Right lobe of liver (tissue), 6 donors: Measurements from ENCODE around the gene MRC2. TPM values are rescaled to one million over a fixed set of nuclear protein-coding genes. Genes with fewer than 3 reads are reported as not detected.

Experiments
- ATAC-seq, 4 donors: fragments of 200-7000 bp; cut with Tn5 transposase; one replicate each; pipeline ENCODE4 v1.9.1; 2020; ENCODE audit warnings: mild to moderate bottlenecking in 4 of 4, moderate library complexity in 4 of 4
- DNase-seq, 3 donors: peaks; one replicate each; pipeline ENCODE4 v3.0.0-alpha.2; 2020
- H3K27ac ChIP-seq, 3 donors: fragments of 200-600 bp; one replicate each; pipeline ENCODE4 v1.8.0; 2022
- H3K27me3 ChIP-seq, 2 donors: fragments of 200-600 bp; one replicate each; pipeline ENCODE4 v1.8.0; 2022
- H3K36me3 ChIP-seq, 4 donors: fragments of 200-600 bp; sonication (generic) in 1 of 4; one replicate each; pipeline versions ENCODE4 v1.5.1 to v1.8.0; 2017 to 2022; ENCODE audit warnings: control low read depth in 1 of 4
- H3K4me1 ChIP-seq, 4 donors: fragments of 200-600 bp; sonication (generic) in 1 of 4; one replicate each; pipeline versions ENCODE4 v1.5.1 to v1.8.0; 2017 to 2022; ENCODE audit warnings: control low read depth in 1 of 4
- H3K4me3 ChIP-seq, 3 donors: fragments of 200-600 bp; one replicate each; pipeline ENCODE4 v1.8.0; 2022
- H3K9me3 ChIP-seq, 4 donors: fragments of 200-600 bp; sonication (generic) in 1 of 4; one replicate each; pipeline versions ENCODE4 v1.5.1 to v1.8.0; 2017 to 2022; ENCODE audit warnings: control low read depth in 1 of 4
- POLR2A ChIP-seq: fragments of 450-650 bp; IDR thresholded peaks from one replicate; pipeline ENCODE4 v1.6.1; 2017; ENCODE audit warnings: antibody characterized with exemption, mild to moderate bottlenecking
- WGBS: methylation state at CpG from one replicate; pipeline ENCODE4 v1.1.6; 2018; ENCODE audit warnings: low coverage, low lambda C conversion rate; ENCODE audit not compliant: insufficient coverage; ENCODE audit errors: missing lambda C conversion rate; 5-methylcytosine and 5-hydroxymethylcytosine counted together
- intact Hi-C, 2 donors: fragments of 100-400 bp; cut with DNase I; formaldehyde crosslinking; loops; one replicate each; pipeline versions ENCODE4 v1.11.2 to v1.14.1; 2022
- total RNA-seq, 6 experiments: library from RNA; depleted of rRNA in 2 of 6; stranded (reverse); fragments of >200 nt in 2 of 6; fragmentation: NEBNext Ultra II Directional in 3 of 6; extraction: Animal tissue kit (Norgen Biotek cat#: 25700) in 3 of 6; gene quantifications; one replicate each; pipeline versions ENCODE4 v1.1.0 to v1.2.4, GENCODE V29; 2016 to 2023
- TF ChIP-seq, protein P1 (sequence below), 4 donors: fragments of 200-600 bp in 3 of 4; fragments of 450-650 bp in 1 of 4; IDR thresholded peaks; one replicate each; pipeline versions ENCODE4 v1.5.1 to v1.8.0; 2016 to 2022; ENCODE audit warnings: antibody characterized with exemption in 4 of 4, mild to moderate bottlenecking in 2 of 4
- donor health status: DM: no; HTN: yes; CAD: no.
- donor health status: DM: no; HTN: no; CAD: no.
- donor health status: DM: no; HTN: no; CAD: no.
- donor health status: DM: no; HTN: yes; CAD: no.
- donor health status: DM: no; HTN: yes; CAD: no.

Gene MRC2
- total RNA-seq, 6 experiments from 2014 or later = 1.7 to 7.4 (median 3.8) TPM

- Histone ChIP-seq H3K4me1 (no peaks in the 10 kb centered on the region), H3K27me3 (no peaks in the 10 kb centered on the region), H3K9me3 (no peaks in the 10 kb centered on the region), H3K27ac (no peak overlapping the region), H3K36me3 (no peaks in the 10 kb centered on the region), H3K4me3 (no peak overlapping the region)
- intact Hi-C loops = no loop called here
- DNase-seq (no peak), ATAC-seq (no peak)
- TF ChIP-seq, protein P1, sequence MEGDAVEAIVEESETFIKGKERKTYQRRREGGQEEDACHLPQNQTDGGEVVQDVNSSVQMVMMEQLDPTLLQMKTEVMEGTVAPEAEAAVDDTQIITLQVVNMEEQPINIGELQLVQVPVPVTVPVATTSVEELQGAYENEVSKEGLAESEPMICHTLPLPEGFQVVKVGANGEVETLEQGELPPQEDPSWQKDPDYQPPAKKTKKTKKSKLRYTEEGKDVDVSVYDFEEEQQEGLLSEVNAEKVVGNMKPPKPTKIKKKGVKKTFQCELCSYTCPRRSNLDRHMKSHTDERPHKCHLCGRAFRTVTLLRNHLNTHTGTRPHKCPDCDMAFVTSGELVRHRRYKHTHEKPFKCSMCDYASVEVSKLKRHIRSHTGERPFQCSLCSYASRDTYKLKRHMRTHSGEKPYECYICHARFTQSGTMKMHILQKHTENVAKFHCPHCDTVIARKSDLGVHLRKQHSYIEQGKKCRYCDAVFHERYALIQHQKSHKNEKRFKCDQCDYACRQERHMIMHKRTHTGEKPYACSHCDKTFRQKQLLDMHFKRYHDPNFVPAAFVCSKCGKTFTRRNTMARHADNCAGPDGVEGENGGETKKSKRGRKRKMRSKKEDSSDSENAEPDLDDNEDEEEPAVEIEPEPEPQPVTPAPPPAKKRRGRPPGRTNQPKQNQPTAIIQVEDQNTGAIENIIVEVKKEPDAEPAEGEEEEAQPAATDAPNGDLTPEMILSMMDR (IDR thresholded peaks at IDR 0.05) = no peak
- TF ChIP-seq POLR2A = no peak
- WGBS = 81% methylated on average over 13 of the region's 17 CpGs
These were observed 85.8 kb downstream of the MRC2 start for GRCh38 chr17:62713086-62713881.

DNA sequence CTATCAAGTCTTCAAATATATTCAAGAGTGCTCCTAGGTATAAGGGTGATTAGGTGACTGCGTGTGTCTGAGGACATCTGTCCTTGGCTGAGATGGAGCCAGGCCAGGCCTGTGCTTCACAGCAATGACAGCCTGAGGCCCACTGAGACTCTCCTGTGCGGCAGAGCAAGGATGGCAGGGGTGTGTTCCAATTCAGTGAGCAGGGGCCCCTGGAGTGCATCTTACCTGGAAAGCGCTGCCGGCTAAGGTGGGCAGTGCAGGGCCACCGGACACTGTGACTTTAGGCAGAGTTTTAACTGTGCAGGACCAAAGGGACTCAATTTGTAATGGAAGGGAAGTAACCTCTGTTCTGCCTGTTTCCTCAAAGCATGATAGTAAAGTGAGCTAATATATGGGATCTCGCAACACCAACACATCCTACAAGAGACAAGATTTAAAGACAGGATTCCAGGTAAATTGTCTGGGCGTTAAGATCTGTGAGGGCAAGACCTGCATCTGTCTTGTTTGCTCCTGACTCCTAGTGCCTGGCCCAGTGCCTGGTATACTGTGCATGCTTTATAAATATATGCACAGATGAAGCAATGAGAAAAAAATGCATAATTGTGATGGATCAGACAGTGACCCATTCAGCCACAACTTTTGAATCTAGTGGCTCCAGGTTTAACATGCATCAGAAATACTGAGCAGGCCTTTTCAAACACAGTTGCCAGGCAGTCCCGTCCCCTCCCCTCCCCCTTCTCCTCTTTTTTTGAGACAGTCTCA is 86.7 kb downstream of the MRC2 start:
- H3K27ac ChIP-seq = no peak overlapping the region
- no peaks in the 10 kb centered on the region for H3K4me1 ChIP-seq
- TF ChIP-seq, protein P1 (IDR thresholded peaks at IDR 0.05) = no peak
- TF ChIP-seq POLR2A = no peak
- H3K36me3 ChIP-seq = no peaks in the 10 kb centered on the region
- ATAC-seq (no peak), DNase-seq (no peak)
- no peak overlapping the region for H3K4me3 ChIP-seq
- 85% methylated on average over 5 of the region's 8 CpGs for WGBS
- intact Hi-C loops = no loop called here
- no peaks in the 10 kb centered on the region for H3K27me3 ChIP-seq
- no peaks in the 10 kb centered on the region for H3K9me3 ChIP-seq

- no peak for DNase-seq
- no peaks in the 10 kb centered on the region for H3K27me3 ChIP-seq
- WGBS = 94% methylated on average over 14 of the region's 18 CpGs
- no peak overlapping the region for H3K27ac ChIP-seq
- no peak for ATAC-seq
- intact Hi-C loops = no loop called here
- H3K36me3 ChIP-seq = no peaks in the 10 kb centered on the region
- no peaks in the 10 kb centered on the region for H3K9me3 ChIP-seq
- TF ChIP-seq POLR2A = no peak
- TF ChIP-seq, protein P1 (IDR thresholded peaks at IDR 0.05) = no peak
- no peak overlapping the region for H3K4me3 ChIP-seq
- no peaks in the 10 kb centered on the region for H3K4me1 ChIP-seq
These were observed 88.5 kb downstream of the MRC2 start for GRCh38 chr17:62715882-62716390.

- intact Hi-C loops = no loop called here
- ATAC-seq (no peak), DNase-seq (no peak)
- Histone ChIP-seq H3K4me1 (no peaks in the 10 kb centered on the region), H3K36me3 (no peaks in the 10 kb centered on the region), H3K27ac (no peak overlapping the region), H3K27me3 (no peaks in the 10 kb centered on the region), H3K4me3 (no peak overlapping the region), H3K9me3 (no peaks in the 10 kb centered on the region)
- 67% methylated on average over 4 of the region's 23 CpGs for WGBS
- TF ChIP-seq POLR2A = no peak
These were observed 89.5 kb downstream of the MRC2 start for GRCh38 chr17:62716834-62717588.
